Stomach (tissue), 4 donors: Measurements from ENCODE around the gene SLC26A1.

Source experiments
- EP300 ChIP-seq: sonication (generic); formaldehyde crosslinking; IDR thresholded peaks from one replicate; pipeline ENCODE4 v1.6.1; 2017; ENCODE audit warnings: antibody characterized with exemption
- POLR2A ChIP-seq, 4 donors: fragments of 450-650 bp; IDR thresholded peaks; one replicate each; pipeline ENCODE4 v1.6.1; 2016; ENCODE audit warnings: antibody characterized with exemption in 4 of 4, control low read depth in 2 of 4, mild to moderate bottlenecking in 1 of 4, moderate library complexity in 1 of 4
- POLR2AphosphoS5 ChIP-seq, 3 donors: sonication (generic); formaldehyde crosslinking; IDR thresholded peaks; one replicate each; pipeline ENCODE4 v1.6.1; 2016; ENCODE audit warnings: antibody characterized with exemption in 3 of 3
- TF ChIP-seq, protein P1 (sequence below), 7 experiments: fragments of 450-650 bp in 4 of 7; fragments of 200-600 bp in 3 of 7; sonication (generic) in 3 of 7; IDR thresholded peaks; one replicate each; pipeline ENCODE4 v1.5.1; 2016 to 2019; ENCODE audit warnings: antibody characterized with exemption in 7 of 7, control low read depth in 2 of 7, mild to moderate bottlenecking in 1 of 7

DNA sequence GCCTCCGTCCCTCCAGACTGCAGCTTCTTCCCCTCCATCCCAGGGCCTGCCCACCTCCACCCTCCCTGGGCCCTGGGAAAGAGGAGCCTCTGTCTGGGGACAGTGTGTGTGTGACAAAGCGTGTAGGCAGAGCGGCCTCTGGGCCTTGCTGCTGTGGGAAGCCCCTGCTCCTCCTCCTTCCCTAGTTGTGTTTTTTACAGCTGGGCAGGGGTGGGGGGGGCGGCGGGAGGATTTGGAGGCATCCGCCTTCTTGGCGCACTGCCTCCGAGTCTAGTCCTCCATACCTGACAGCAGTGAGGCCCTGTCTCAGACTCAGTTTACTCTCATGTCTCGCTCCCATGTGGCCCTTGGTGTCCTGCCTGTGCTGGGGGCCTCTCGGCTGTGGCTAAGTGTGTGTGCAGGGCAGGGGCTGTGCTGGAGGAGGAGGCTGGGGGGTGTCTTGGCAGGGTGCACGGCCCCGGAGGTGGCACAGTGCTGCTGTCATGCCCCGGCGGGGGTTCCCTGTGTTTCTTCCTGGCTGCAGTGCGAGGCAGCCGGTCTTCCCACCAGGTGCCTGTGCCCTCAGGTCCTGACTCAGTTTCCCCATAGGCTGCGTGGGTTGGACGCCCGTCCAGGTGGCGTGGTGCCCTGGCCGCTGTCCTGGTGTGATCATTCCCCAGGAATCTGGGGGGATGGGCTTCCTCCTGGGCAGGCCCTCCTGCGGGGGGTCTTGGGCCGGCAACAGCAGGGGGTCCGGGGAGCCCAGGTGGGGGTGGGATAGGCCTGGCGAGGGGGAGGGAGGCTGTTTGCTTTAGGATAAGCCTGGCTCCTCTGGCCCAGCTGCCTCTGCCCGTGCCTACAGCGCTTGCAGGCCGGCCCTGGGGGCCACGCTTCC, 25.2 kb upstream of the SLC26A1 start:
- no peak for TF ChIP-seq POLR2A (IDR thresholded peaks at IDR 0.05)
- TF ChIP-seq, protein P1, sequence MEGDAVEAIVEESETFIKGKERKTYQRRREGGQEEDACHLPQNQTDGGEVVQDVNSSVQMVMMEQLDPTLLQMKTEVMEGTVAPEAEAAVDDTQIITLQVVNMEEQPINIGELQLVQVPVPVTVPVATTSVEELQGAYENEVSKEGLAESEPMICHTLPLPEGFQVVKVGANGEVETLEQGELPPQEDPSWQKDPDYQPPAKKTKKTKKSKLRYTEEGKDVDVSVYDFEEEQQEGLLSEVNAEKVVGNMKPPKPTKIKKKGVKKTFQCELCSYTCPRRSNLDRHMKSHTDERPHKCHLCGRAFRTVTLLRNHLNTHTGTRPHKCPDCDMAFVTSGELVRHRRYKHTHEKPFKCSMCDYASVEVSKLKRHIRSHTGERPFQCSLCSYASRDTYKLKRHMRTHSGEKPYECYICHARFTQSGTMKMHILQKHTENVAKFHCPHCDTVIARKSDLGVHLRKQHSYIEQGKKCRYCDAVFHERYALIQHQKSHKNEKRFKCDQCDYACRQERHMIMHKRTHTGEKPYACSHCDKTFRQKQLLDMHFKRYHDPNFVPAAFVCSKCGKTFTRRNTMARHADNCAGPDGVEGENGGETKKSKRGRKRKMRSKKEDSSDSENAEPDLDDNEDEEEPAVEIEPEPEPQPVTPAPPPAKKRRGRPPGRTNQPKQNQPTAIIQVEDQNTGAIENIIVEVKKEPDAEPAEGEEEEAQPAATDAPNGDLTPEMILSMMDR (IDR thresholded peaks at IDR 0.05): no peak
- TF ChIP-seq POLR2AphosphoS5 (IDR thresholded peaks at IDR 0.05): no peak
- no peak for TF ChIP-seq EP300
